ENCODE data around the gene OR7G1.

Gene OR7G1

DNA sequence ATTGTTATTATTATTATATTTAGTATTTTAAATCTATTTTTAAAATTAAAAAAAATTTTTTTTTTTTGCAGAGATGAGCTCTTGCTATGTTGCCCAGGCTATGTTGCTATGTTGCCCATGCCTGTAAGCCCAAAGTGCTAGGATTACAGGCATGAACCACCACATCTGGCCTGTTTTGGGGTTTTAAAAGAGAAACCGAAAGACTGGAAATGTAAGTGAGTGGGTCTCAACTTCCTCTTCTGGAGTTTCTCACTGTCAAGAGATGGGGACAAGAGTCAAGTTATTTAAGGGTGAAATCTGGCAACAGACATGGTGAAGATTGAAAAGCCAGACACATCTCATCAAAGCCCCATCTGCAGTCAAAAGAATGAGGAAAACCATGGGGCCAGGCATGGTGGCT is 15.4 kb upstream of the OR7G1 start:
- ATAC-seq (ENCODE audit: low read depth) (no peak), DNase-seq (ENCODE audit: low spot score) (no peak)
- H3K9me3 ChIP-seq (ENCODE audit: severe bottlenecking) = no peaks in the 10 kb centered on the region

DNA sequence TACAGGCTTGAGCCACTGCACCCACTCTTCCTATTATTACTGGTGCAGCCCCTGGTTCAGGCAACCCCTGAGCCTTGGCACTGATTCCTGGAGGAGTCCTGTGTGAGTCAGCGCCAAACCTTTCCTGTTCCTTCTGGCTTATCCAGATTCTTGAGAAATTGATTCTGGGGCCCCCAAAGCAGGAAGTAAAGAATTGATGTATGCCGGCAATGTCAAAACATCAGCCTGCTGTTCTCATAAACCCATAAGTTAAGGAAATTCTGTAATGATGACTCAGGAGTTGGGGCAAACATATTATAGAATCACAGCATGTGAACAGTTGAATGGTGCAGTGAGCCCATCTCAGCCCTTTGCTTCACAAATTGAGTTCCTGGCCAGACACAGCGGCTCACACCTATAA is 12.6 kb upstream of the OR7G1 start:
- H3K27ac ChIP-seq (ENCODE audit: poor library complexity, severe bottlenecking) = peak overlapping the region; percentile 70
- DNase-seq (ENCODE audit: low spot score) (peak; percentile 75), ATAC-seq (ENCODE audit: low read depth) (peak; percentile 95)
- H3K36me3 ChIP-seq (ENCODE audit: low read depth) = no peaks in the 10 kb centered on the region
- peaks cover 6% of the 10 kb centered on the region for H3K4me1 ChIP-seq (ENCODE audit: insufficient read depth, poor library complexity, severe bottlenecking)
- H3K27me3 ChIP-seq (ENCODE audit: insufficient read depth, poor library complexity, severe bottlenecking) = no peaks in the 10 kb centered on the region
- TF ChIP-seq CTCF (IDR thresholded peaks at IDR 0.05; ENCODE audit: poor library complexity, severe bottlenecking) = no peak
- no peak overlapping the region for H3K4me3 ChIP-seq (ENCODE audit: severe bottlenecking)
- no peaks in the 10 kb centered on the region for H3K9me3 ChIP-seq (ENCODE audit: severe bottlenecking)

More for the DNA sequence above, 15.4 kb upstream of the OR7G1 start:
- Histone ChIP-seq H3K4me1 (ENCODE audit: insufficient read depth, poor library complexity, severe bottlenecking) (peaks cover 6% of the 10 kb centered on the region), H3K27ac (ENCODE audit: poor library complexity, severe bottlenecking) (no peak overlapping the region), H3K36me3 (ENCODE audit: low read depth) (no peaks in the 10 kb centered on the region), H3K27me3 (ENCODE audit: insufficient read depth, poor library complexity, severe bottlenecking) (no peaks in the 10 kb centered on the region), H3K4me3 (ENCODE audit: severe bottlenecking) (no peak overlapping the region)
- TF ChIP-seq CTCF (IDR thresholded peaks at IDR 0.05; ENCODE audit: poor library complexity, severe bottlenecking) = no peak

DNA sequence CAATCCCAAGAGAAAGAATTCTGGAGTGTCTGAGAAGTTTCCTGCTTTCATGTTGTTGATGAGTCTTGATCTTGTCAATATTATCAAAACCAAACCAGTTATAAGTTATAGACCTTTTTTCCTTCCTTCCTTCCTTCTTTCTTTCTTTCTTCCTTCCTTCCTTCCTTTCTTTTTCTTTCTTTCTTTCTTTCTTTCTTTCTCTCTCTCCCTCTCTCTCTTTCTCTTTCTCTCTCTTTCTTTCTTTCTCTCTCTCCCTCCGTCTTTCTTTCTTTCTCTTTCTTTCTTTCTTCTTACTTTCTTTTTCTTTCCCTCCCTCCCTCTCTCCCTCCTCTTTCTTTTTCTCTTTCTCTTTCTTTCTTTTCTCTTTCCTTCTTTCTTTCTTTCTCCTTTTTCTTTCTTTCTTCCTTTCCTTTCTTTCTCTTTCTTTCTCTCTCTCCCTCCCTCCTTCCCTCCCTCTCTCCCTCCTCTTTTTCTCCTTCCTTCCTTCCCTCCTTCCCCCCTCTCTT is 11.4 kb upstream of the OR7G1 start, which contains the start of gene OR7G3:
TSS of gene OR7G3 (minus strand) at position 51 of the 506 bp plus-strand sequence. CDS start at position 51, 0 bp downstream.
- no peak for DNase-seq (ENCODE audit: low spot score)
- no peak for TF ChIP-seq CTCF (IDR thresholded peaks at IDR 0.05; ENCODE audit: poor library complexity, severe bottlenecking)
- Histone ChIP-seq H3K27me3 (ENCODE audit: insufficient read depth, poor library complexity, severe bottlenecking) (no peaks in the 10 kb centered on the region), H3K27ac (ENCODE audit: poor library complexity, severe bottlenecking) (peak within 1 kb of the TSS; percentile 70), H3K36me3 (ENCODE audit: low read depth) (no peaks in the 10 kb centered on the region), H3K9me3 (ENCODE audit: severe bottlenecking) (no peaks in the 10 kb centered on the region), H3K4me3 (ENCODE audit: severe bottlenecking) (no peak within 1 kb of the TSS), H3K4me1 (ENCODE audit: insufficient read depth, poor library complexity, severe bottlenecking) (peaks cover 6% of the 10 kb centered on the region)
- no peak for ATAC-seq (ENCODE audit: low read depth)

DNA sequence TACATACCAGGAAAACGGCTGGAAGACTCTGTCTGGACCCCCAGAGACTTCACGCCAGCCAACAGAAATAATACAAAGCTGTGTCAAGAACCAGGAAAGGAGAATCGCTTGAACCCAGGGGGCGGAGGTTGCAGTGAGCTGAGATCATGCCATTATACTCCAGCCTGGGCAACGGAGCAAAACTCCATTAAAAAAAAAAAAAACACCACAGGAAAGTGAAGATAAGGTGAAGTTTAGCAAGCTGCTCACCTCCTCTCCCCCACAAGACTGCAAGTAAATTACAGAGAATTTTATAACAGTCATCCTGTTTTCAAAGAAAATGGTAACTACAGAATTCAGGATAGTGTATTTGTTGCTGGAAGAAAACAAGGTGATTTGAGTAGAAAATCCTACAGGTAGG is 984 bp upstream of the OR7G1 start:
- H3K27ac ChIP-seq (ENCODE audit: poor library complexity, severe bottlenecking) = no peak overlapping the region
- H3K9me3 ChIP-seq (ENCODE audit: severe bottlenecking) = no peaks in the 10 kb centered on the region
- H3K4me3 ChIP-seq (ENCODE audit: severe bottlenecking) = no peak overlapping the region
- DNase-seq (ENCODE audit: low spot score) (no peak), ATAC-seq (ENCODE audit: low read depth) (no peak)
- TF ChIP-seq CTCF (IDR thresholded peaks at IDR 0.05; ENCODE audit: poor library complexity, severe bottlenecking) = no peak
- H3K4me1 ChIP-seq (ENCODE audit: insufficient read depth, poor library complexity, severe bottlenecking) = no peaks in the 10 kb centered on the region
- H3K36me3 ChIP-seq (ENCODE audit: low read depth) = no peaks in the 10 kb centered on the region
- H3K27me3 ChIP-seq (ENCODE audit: insufficient read depth, poor library complexity, severe bottlenecking) = no peaks in the 10 kb centered on the region

DNA sequence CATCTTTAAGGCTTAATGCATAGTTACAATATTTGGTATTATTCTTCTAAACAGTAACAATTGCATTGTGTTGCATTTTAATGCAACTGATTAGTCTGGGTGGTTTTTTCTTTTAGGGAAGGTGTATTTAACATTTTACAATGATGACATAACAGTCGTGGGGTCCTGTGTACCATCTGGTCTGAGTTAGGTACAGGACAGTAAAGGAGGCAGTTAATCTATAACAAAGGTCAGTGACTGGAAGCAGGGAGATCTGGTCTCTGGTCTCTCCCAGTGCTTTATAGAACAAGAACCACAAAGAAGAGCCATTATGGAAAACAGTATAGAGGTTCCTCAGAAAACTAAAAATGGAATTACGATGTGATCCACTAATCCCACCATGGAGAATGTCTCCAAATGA is 5.6 kb downstream of the OR7G1 start:
- no peaks in the 10 kb centered on the region for H3K36me3 ChIP-seq (ENCODE audit: low read depth)
- no peak for ATAC-seq (ENCODE audit: low read depth)
- DNase-seq (ENCODE audit: low spot score) = no peak
- no peak overlapping the region for H3K4me3 ChIP-seq (ENCODE audit: severe bottlenecking)
- TF ChIP-seq CTCF (IDR thresholded peaks at IDR 0.05; ENCODE audit: poor library complexity, severe bottlenecking) = no peak
- H3K27me3 ChIP-seq (ENCODE audit: insufficient read depth, poor library complexity, severe bottlenecking) = no peaks in the 10 kb centered on the region
- no peak overlapping the region for H3K27ac ChIP-seq (ENCODE audit: poor library complexity, severe bottlenecking)
- H3K9me3 ChIP-seq (ENCODE audit: severe bottlenecking) = no peaks in the 10 kb centered on the region
- H3K4me1 ChIP-seq (ENCODE audit: insufficient read depth, poor library complexity, severe bottlenecking) = no peaks in the 10 kb centered on the region
